Ovary (tissue), 3 donors: ENCODE results near the gene THSD4.

Experiments
- CTCF ChIP-seq, 3 donors: fragments of 450-650 bp in 2 of 3; fragments of 200-600 bp in 1 of 3; IDR thresholded peaks; one replicate each; pipeline versions ENCODE4 v1.5.1 to v1.8.0; 2016 to 2022; ENCODE audit warnings: antibody characterized with exemption in 3 of 3, mild to moderate bottlenecking in 1 of 3
- EP300 ChIP-seq: sonication (generic); formaldehyde crosslinking; IDR thresholded peaks from one replicate; pipeline ENCODE4 v1.6.1; 2017; ENCODE audit warnings: antibody characterized with exemption
- donor health status: DM: no; HTN: no; CAD: no.

GRCh38 chr15:71811752-71812735 is 696.8 kb downstream of the THSD4 start:
- TF ChIP-seq CTCF (IDR thresholded peaks at IDR 0.05): no peak
- no peak for TF ChIP-seq EP300
